ENCODE measurements around the gene SARNP.

- TF ChIP-seq CTCF (IDR thresholded peaks at IDR 0.05) (no peak), POLR2A (IDR thresholded peaks at IDR 0.05) (no peak)
These were observed 94.6 kb downstream of the SARNP start for GRCh38 chr12:55722948-55723347.
